T-cell (primary cell): ENCODE data around the gene GINS3. TPM values are rescaled to one million over a fixed set of nuclear protein-coding genes. Genes with fewer than 3 reads are reported as not detected.

Experiments used
- ATAC-seq, 4 experiments: fragments of 200-7000 bp in 3 of 4; fragments of 150-1000 bp in 1 of 4; cut with Tn5 transposase; replicated peaks in 1 of 4; 1 replicate in 3 of 4; 2 replicates in 1 of 4; pipeline ENCODE4 v1.10.0; 2021; ENCODE audit warnings: moderate library complexity in 3 of 4, mild to moderate bottlenecking in 2 of 4, moderate number of reproducible peaks in 1 of 4
- CTCF ChIA-PET, 2 donors: fragments of 300-600 bp; sonication (Branson Sonifier 250); formaldehyde crosslinking; loops; one replicate each; lab custom pipeline; 2022; ENCODE audit warnings: antibody characterized with exemption in 2 of 2; lab: Charles Lee
- POLR2A ChIA-PET, 2 donors: fragments of 300-600 bp; sonication (Branson Sonifier 250); formaldehyde crosslinking; loops; one replicate each; lab custom pipeline; 2022; ENCODE audit warnings: antibody characterized with exemption in 2 of 2; lab: Charles Lee
- DNase-seq, 35 experiments: peaks; one replicate each; pipeline versions ENCODE4 v3.0.0 to v3.0.0-alpha.2; 2013 to 2023
- H3K27ac ChIP-seq: one replicate; pipeline ENCODE4 v1.5.1; 2013; ENCODE audit warnings: low read length
- H3K27me3 ChIP-seq, 2 experiments: replicated peaks in 1 of 2; 1 replicate in 1 of 2; 2 replicates in 1 of 2; pipeline versions ENCODE4 v1.6.1 to v1.7.0; 2013; ENCODE audit warnings: low read length in 1 of 2, mixed read lengths in 1 of 2; ENCODE audit not compliant: control insufficient read depth in 2 of 2, insufficient read depth in 2 of 2; ENCODE audit errors: extremely low read depth in 1 of 2
- H3K36me3 ChIP-seq, 2 donors: 1 replicate in 1 of 2; 2 replicates in 1 of 2; pipeline versions ENCODE4 v1.6.1 to v1.7.0; 2013; ENCODE audit warnings: low read length in 1 of 2; ENCODE audit not compliant: control insufficient read depth in 2 of 2, insufficient read depth in 1 of 2; ENCODE audit errors: extremely low read depth in 1 of 2
- H3K4me1 ChIP-seq, 2 experiments: 1 replicate in 1 of 2; 2 replicates in 1 of 2; pipeline versions ENCODE4 v1.6.1 to v1.7.0; 2013; ENCODE audit warnings: low read length in 2 of 2, mixed read lengths in 1 of 2; ENCODE audit not compliant: insufficient read depth in 2 of 2, control insufficient read depth in 1 of 2; ENCODE audit errors: extremely low read depth in 1 of 2
- H3K4me3 ChIP-seq, 2 donors: 1 replicate in 1 of 2; 2 replicates in 1 of 2; pipeline versions ENCODE4 v1.5.1 to v1.7.0; 2013; ENCODE audit warnings: mild to moderate bottlenecking in 2 of 2, low read length in 1 of 2, moderate library complexity in 1 of 2; ENCODE audit not compliant: control insufficient read depth in 1 of 2; ENCODE audit errors: extremely low read depth in 1 of 2
- H3K9me3 ChIP-seq: 2 replicates; pipeline ENCODE4 v1.7.0; 2013
- H3K27ac Mint-ChIP-seq, 2 donors: one replicate each; pipeline ENCODE4 v1.8.0; 2020 to 2021; ENCODE audit warnings: mild to moderate bottlenecking in 2 of 2, mixed read lengths in 2 of 2
- H3K27me3 Mint-ChIP-seq, 2 donors: one replicate each; pipeline ENCODE4 v1.8.0; 2021 to 2022; ENCODE audit warnings: mixed read lengths in 2 of 2
- H3K36me3 Mint-ChIP-seq: one replicate; pipeline ENCODE4 v1.8.0; 2021; ENCODE audit warnings: mixed read lengths
- H3K4me1 Mint-ChIP-seq, 3 donors: one replicate each; pipeline ENCODE4 v1.8.0; 2020 to 2022; ENCODE audit warnings: mixed read lengths in 3 of 3, mild to moderate bottlenecking in 1 of 3
- H3K4me3 Mint-ChIP-seq, 3 donors: one replicate each; pipeline ENCODE4 v1.8.0; 2020 to 2022; ENCODE audit warnings: mild to moderate bottlenecking in 3 of 3, mixed read lengths in 3 of 3, moderate library complexity in 3 of 3
- H3K9me3 Mint-ChIP-seq, 3 donors: one replicate each; pipeline ENCODE4 v1.8.0; 2020 to 2022; ENCODE audit warnings: mixed read lengths in 3 of 3
- WGBS: methylation state at CpG from one replicate; pipeline ENCODE4 v1.1.5; 2013; ENCODE audit warnings: missing lambda C conversion rate; ENCODE audit not compliant: insufficient coverage; 5-methylcytosine and 5-hydroxymethylcytosine counted together
- total RNA-seq, 35 experiments: library from RNA in 6 of 35; stranded (reverse) in 6 of 35; fragments of 120-200 nt in 1 of 35; gene quantifications; one replicate each; pipeline versions ENCODE4 v1.2.1 to v1.2.4 and lab custom pipeline; 2013 to 2026

GINS3 gene
- total RNA-seq (1 to 10 TPM in 4 of 5 donors, under 1 TPM in 1; 0.98 to 1.6 (median 1.3) TPM), total RNA-seq (lab: John Stamatoyannopoulos, UW) (1.5 to 39.4 (median 2.9) reads per million in 29 experiments)
- total RNA-seq (2013): 2.0 TPM

DNA sequence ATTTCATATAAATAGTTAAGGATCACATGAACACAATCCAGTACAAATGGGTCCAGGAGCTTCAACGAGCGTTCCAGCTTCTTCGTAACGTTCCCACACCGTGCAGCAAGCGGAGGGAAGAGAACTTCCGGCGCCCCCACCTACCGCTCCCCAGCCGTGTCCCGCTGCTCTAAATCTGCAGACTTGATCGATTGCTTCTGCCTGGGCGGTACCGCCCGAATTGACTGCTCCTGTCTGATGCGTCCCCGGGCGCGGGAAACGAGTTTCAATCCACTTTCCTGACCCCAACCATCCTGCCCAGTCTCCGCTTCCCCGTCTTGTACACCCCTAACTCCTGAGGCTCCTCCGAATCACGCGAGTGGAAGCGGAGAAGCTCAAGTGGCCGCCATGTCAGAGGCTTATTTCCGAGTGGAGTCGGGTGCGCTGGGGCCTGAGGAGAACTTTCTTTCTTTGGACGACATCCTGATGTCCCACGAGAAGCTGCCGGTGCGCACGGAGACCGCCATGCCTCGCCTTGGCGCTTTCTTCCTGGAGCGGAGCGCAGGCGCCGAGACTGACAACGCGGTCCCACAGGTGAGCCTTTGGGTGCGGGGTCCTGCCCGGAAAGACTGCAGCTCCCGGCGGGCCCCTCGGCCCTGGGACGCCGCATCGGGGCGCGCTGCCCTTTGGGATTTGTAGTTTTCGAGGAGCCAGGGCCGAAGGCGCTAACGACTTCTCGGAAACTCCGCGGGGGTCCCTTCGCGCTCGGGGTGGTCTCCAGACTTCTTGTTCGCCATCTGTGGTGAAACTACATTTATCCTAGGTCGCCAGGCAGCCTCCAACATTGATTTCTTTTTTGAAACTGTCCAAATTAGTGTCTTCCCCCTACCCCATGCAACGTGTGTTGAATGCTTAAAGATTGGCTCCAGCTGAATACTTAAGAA, at the start of gene GINS3:
Gene GINS3 (plus strand): TSS at position 257 of the 923 bp plus-strand sequence. CDS start 131 bp downstream, at position 388.
- Histone ChIP-seq H3K27ac (peak within 1 kb of the TSS; percentile 60), H3K4me3 (peak within 1 kb of the TSS; percentile 95 to 97), H3K9me3 (no peaks in the 10 kb centered on the region), H3K36me3 (no peaks in the 10 kb centered on the region), H3K4me1 (peaks cover 6 to 7% of the 10 kb centered on the region in 2 experiments), H3K27me3 (no peaks in the 10 kb centered on the region)
- DNase-seq (peak; percentile 62 to 89 (median 79)), ATAC-seq (peak; percentile 98 to 99 (median 98))
- Mint-ChIP-seq H3K9me3 (no peaks in the 10 kb centered on the region), H3K4me1 (peaks cover 14 to 18% (median 14%) of the 10 kb centered on the region in 3 donors), H3K36me3 (no peaks in the 10 kb centered on the region), H3K27ac (peak within 1 kb of the TSS; percentile 91 to 98), H3K27me3 (no peaks in the 10 kb centered on the region), H3K4me3 (peak within 1 kb of the TSS; percentile 99 to 100 (median 100))
- WGBS: under 1% methylated on average over 57 of the region's 67 CpGs
- POLR2A ChIA-PET: interaction anchor here in 1 of 2 donors (1.0 kb wide), 1 partner anchor 143 kb away, joined by 3 read pairs; a partner anchor contains a TSS
- CTCF ChIA-PET: interaction anchor here (0.7 to 1.0 kb wide), 5 partner anchors 10 to 363 kb away, joined by 3 to 5 read pairs (median 3); no protein-coding TSS in a partner anchor

DNA sequence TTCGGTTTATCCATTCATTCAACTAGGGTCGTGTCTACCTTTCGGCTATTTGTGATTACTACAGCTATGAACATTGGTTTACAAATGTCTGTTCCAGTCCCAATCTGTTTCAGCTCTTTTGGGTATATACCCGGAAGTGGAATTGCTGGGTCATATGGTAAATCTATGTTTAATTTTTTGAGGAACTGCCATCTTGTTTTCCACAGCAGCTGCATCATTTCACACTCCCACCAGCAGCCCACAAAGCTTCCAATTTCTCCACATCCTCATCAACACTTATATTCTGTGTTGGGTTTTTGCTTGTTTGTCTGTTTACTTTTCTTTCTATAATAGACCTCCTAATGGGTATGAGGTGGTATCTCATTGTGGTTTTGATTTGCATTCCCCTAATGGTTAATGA, 48.7 kb upstream of the GINS3 start:
- Mint-ChIP-seq H3K9me3 (no peaks in the 10 kb centered on the region), H3K4me1 (no peaks in the 10 kb centered on the region), H3K4me3 (no peak overlapping the region), H3K27ac (no peak overlapping the region), H3K36me3 (no peaks in the 10 kb centered on the region), H3K27me3 (peaks cover 23 to 28% of the 10 kb centered on the region in 2 donors)
- H3K36me3 ChIP-seq: no peaks in the 10 kb centered on the region
- no peak for DNase-seq
- no peak for ATAC-seq
- ChIA-PET CTCF (no interaction called here), POLR2A (no interaction called here)
- H3K9me3 ChIP-seq: no peaks in the 10 kb centered on the region
- WGBS: no CpG with 5 or more reads among the region's 4 CpGs
- H3K27me3 ChIP-seq: peaks cover 0 to 9% of the 10 kb centered on the region in 2 experiments
- H3K4me3 ChIP-seq: no peak overlapping the region
- H3K4me1 ChIP-seq: no peaks in the 10 kb centered on the region
- no peak overlapping the region for H3K27ac ChIP-seq

DNA sequence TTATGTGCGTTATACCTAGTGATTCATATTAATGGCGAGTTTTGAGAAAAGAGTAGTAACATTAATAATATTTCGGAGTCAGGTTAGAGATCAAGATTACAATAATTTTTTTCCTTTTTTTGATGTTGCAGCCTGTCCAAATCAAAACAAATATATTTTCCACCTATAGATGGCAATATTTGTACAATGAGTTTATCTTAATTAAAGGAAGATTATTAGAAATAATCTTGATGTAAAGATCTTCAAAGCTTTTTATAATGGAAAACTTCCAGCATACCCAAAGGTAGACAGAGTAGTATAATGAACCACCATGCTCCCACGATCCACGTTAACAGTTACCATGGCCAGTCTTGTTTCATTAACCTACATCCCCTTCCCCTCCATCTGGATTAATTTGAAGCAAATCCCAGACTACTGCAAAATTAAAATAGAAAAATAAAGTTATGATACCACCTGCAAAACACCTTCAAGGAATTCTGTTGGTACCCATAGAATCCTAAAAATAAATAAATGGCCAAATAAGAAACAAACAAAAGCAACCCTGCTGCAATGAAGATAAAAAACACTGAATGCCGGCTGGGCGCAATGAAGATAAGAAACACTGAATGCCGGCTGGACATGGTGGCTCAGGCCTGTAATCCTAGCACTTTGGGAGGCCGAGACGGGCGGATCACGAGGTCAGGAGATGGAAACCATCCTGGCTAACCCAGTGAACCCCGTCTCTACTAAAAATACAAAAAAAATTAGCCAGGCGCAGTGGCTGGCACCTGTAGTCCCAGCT, 46.5 kb upstream of the GINS3 start:
- Histone ChIP-seq H3K27me3 (peaks cover 2 to 9% of the 10 kb centered on the region in 2 experiments), H3K9me3 (no peaks in the 10 kb centered on the region), H3K4me1 (no peaks in the 10 kb centered on the region), H3K4me3 (no peak overlapping the region), H3K36me3 (no peaks in the 10 kb centered on the region), H3K27ac (no peak overlapping the region)
- ATAC-seq (no peak), DNase-seq (no peak)
- H3K4me1 Mint-ChIP-seq: no peaks in the 10 kb centered on the region
- H3K9me3 Mint-ChIP-seq: no peaks in the 10 kb centered on the region
- H3K27me3 Mint-ChIP-seq: peaks cover 34 to 41% of the 10 kb centered on the region in 2 donors
- ChIA-PET POLR2A (no interaction called here), CTCF (interaction anchor here in 1 of 2 donors (0.6 to 1.4 kb wide), 2 partner anchors 9 to 194 kb away, joined by 4 to 9 read pairs; no protein-coding TSS in a partner anchor)
- H3K27ac Mint-ChIP-seq: no peak overlapping the region
- no peaks in the 10 kb centered on the region for H3K36me3 Mint-ChIP-seq
- H3K4me3 Mint-ChIP-seq: no peak overlapping the region
- 90% methylated on average over 4 of the region's 14 CpGs for WGBS

DNA sequence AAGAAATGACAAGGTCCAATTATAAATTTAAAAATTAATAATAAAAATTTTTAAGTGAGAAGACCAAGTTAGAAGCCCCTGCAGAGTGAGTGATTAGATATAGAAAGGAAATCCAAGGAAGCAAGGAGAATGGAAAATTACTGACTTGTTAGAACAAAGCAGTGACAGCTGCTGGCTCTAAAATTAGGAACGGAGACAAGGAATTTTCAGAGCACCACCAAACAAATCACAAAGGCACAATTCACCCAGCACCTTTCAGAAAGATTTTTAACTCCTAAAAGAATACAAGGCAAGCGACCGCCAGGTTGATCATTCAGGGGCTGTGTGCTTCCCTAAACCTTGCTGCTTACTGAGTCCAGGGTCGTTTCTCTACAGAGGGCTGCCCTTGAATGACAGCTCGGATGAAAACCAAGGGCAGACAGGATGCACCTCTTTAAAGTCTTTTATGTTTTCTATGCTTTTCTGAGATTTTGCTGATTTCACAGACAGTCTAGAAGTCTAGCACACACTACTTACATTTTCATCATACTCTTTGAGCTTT, 45.4 kb upstream of the GINS3 start:
- H3K27ac Mint-ChIP-seq: no peak overlapping the region
- CTCF ChIA-PET: no interaction called here
- no peak overlapping the region for H3K4me3 ChIP-seq
- POLR2A ChIA-PET: no interaction called here
- no peaks in the 10 kb centered on the region for H3K36me3 Mint-ChIP-seq
- peaks cover 2 to 9% of the 10 kb centered on the region in 2 experiments for H3K27me3 ChIP-seq
- WGBS: 61% methylated on average over 4 of the region's 5 CpGs
- H3K9me3 ChIP-seq: no peaks in the 10 kb centered on the region
- H3K36me3 ChIP-seq: no peaks in the 10 kb centered on the region
- H3K27me3 Mint-ChIP-seq: peaks cover 34 to 43% of the 10 kb centered on the region in 2 donors
- no peak for ATAC-seq
- no peaks in the 10 kb centered on the region for H3K4me1 ChIP-seq
- no peaks in the 10 kb centered on the region for H3K9me3 Mint-ChIP-seq
- DNase-seq: no peak
- H3K27ac ChIP-seq: no peak overlapping the region
- H3K4me1 Mint-ChIP-seq: no peaks in the 10 kb centered on the region
- H3K4me3 Mint-ChIP-seq: no peak overlapping the region

DNA sequence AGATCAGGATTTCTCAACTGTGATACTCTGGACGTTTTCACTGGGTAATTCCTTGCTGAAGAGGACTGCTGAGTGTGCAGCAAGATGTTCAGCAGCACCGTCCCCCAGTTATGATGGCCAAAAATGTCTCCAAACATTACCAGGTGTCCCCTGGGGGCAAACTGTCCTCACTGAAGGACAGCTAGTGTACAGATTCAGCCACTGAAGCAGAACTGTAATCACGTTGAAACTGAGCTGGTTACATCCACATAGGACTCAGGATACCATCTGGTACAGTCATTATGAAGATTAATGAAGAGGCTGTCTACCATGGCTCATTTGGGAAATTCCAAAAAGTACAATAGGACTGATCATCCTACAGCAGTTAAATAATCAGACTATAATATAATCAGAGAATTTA, 43.3 kb upstream of the GINS3 start:
- Mint-ChIP-seq H3K36me3 (no peaks in the 10 kb centered on the region), H3K4me3 (no peak overlapping the region), H3K9me3 (peaks cover 0 to 5% (median 3%) of the 10 kb centered on the region in 3 donors), H3K4me1 (no peaks in the 10 kb centered on the region), H3K27ac (no peak overlapping the region), H3K27me3 (peaks cover 22 to 45% of the 10 kb centered on the region in 2 donors)
- H3K36me3 ChIP-seq: no peaks in the 10 kb centered on the region
- H3K27ac ChIP-seq: no peak overlapping the region
- peaks cover 2 to 11% of the 10 kb centered on the region in 2 experiments for H3K27me3 ChIP-seq
- WGBS: 50% methylated on average over 1 of the region's 3 CpGs
- H3K9me3 ChIP-seq: no peaks in the 10 kb centered on the region
- ChIA-PET POLR2A (no interaction called here), CTCF (no interaction called here)
- H3K4me3 ChIP-seq: no peak overlapping the region
- DNase-seq (no peak), ATAC-seq (no peak)
- no peaks in the 10 kb centered on the region for H3K4me1 ChIP-seq

DNA sequence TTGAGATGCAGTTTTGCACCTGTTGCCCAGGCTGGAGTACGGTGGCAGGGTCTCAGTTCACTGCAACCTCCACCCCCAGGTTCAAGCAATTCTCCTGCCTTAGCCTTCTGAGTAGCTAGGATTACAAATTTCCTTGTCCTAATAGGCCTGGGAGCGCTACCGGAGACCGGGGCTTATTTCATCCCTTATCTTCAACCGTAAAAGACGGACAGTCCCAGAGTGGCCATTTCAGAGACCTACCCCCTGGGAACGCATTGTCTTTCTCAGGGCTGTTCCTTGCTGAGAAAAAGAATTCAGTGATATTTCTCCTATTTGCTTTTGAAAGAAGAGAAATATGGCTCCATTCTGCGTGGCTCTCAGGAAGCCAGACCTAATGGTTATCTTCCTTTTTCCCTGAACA, 39.6 kb upstream of the GINS3 start:
- no peak overlapping the region for H3K27ac ChIP-seq
- H3K27ac Mint-ChIP-seq: no peak overlapping the region
- peaks cover 0 to 5% (median 3%) of the 10 kb centered on the region in 3 donors for H3K9me3 Mint-ChIP-seq
- no peaks in the 10 kb centered on the region for H3K4me1 Mint-ChIP-seq
- H3K27me3 Mint-ChIP-seq: peaks cover 13 to 37% of the 10 kb centered on the region in 2 donors
- ATAC-seq (no peak), DNase-seq (no peak)
- no peak overlapping the region for H3K4me3 Mint-ChIP-seq
- H3K27me3 ChIP-seq: peaks cover 2 to 7% of the 10 kb centered on the region in 2 experiments
- no peaks in the 10 kb centered on the region for H3K36me3 ChIP-seq
- H3K4me3 ChIP-seq: no peak overlapping the region
- H3K9me3 ChIP-seq: no peaks in the 10 kb centered on the region
- no peaks in the 10 kb centered on the region for H3K4me1 ChIP-seq
- 83% methylated on average over 6 of the region's 8 CpGs for WGBS
- ChIA-PET CTCF (no interaction called here), POLR2A (no interaction called here)
- H3K36me3 Mint-ChIP-seq: no peaks in the 10 kb centered on the region
